IgD-negative memory B cell (primary cell): Measurements from ENCODE around the gene GBP2. TPM values are rescaled to one million over a fixed set of nuclear protein-coding genes. Genes with fewer than 3 reads are reported as not detected.
"Not testable (repeated sequence)": the region's sequence is repeated elsewhere in the genome, so short reads cannot be mapped to it uniquely, and the experiment has no call there.

Experiments
- H3K27ac Mint-ChIP-seq, 3 donors: one replicate each; pipeline ENCODE4 v1.8.0; 2020 to 2022; ENCODE audit warnings: mild to moderate bottlenecking in 3 of 3, mixed read lengths in 3 of 3, moderate library complexity in 1 of 3
- H3K27me3 Mint-ChIP-seq: one replicate; pipeline ENCODE4 v1.8.0; 2021; ENCODE audit warnings: mixed read lengths
- H3K36me3 Mint-ChIP-seq: one replicate; pipeline ENCODE4 v1.8.0; 2020; ENCODE audit warnings: mild to moderate bottlenecking, mixed read lengths
- H3K4me1 Mint-ChIP-seq, 3 donors: one replicate each; pipeline ENCODE4 v1.8.0; 2020 to 2022; ENCODE audit warnings: mixed read lengths in 3 of 3, mild to moderate bottlenecking in 1 of 3
- H3K4me3 Mint-ChIP-seq, 4 donors: one replicate each; pipeline ENCODE4 v1.8.0; 2020 to 2022; ENCODE audit warnings: mild to moderate bottlenecking in 4 of 4, mixed read lengths in 4 of 4, moderate library complexity in 3 of 4
- H3K9me3 Mint-ChIP-seq, 3 donors: one replicate each; pipeline ENCODE4 v1.8.0; 2020 to 2021; ENCODE audit warnings: mixed read lengths in 3 of 3, mild to moderate bottlenecking in 1 of 3
- polyA plus RNA-seq: library from polyadenylated mRNA; unstranded; fragments of 300-500 nt; fragmentation: Illumina TruSeq; gene quantifications from one replicate; pipeline ENCODE4 v1.2.3, GENCODE V29; 2021

GBP2 gene
- polyA plus RNA-seq, 1 donor from 2014 or later: 9.4 TPM

DNA sequence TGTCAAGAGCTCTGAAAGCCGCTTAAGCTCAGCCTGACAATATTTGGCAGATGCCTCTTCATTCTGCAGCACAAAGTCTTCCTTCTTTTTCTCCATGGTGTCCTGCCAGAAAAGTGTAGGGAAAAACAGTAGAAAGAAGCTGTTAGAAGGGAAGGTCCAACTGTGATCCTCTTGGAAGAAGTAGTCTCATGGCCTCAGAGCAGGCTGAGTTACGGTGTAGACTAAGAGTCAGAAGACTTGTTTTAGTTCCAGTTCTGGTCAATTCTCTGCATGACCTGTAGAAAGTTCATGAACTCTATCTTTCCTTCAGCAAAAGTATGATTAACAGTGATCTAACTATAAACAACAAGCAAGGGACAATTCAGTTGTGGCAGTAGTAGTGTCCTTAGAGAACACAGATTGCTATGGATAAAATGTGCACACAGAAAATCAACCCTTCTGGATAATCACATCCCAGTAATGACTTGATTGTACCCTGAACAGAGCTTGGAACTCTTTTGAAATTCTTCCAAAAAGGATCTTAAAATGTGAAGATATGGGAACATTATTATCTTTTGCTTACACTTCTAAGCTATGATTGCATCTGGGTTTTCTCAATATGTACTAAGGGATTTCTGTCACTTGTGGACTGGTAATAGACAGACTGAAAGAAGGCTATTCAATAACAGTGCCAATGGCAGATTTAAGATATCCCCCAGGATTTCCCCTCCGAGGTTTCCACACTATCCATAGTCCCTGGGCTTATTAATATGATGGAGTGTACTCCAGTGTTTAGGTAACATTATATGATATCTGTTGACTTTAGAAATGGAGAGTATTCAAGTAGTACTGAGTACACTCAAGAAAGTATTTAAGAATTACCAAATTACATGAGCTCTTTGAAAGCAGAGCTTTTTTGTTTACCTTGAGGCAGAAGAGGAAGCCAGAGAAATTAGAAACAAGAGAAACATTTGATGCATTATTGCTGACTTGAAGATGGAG lies 22.1 kb upstream of the GBP2 start:
- peaks cover 3% of the 10 kb centered on the region for H3K36me3 Mint-ChIP-seq
- H3K4me1 Mint-ChIP-seq: peaks cover 0 to 4% (median 1%) of the 10 kb centered on the region in 3 donors
- H3K27ac Mint-ChIP-seq: no peak overlapping the region
- no peak overlapping the region for H3K4me3 Mint-ChIP-seq
- peaks cover 7% of the 10 kb centered on the region for H3K27me3 Mint-ChIP-seq
- H3K9me3 Mint-ChIP-seq: no peaks in the 10 kb centered on the region

DNA sequence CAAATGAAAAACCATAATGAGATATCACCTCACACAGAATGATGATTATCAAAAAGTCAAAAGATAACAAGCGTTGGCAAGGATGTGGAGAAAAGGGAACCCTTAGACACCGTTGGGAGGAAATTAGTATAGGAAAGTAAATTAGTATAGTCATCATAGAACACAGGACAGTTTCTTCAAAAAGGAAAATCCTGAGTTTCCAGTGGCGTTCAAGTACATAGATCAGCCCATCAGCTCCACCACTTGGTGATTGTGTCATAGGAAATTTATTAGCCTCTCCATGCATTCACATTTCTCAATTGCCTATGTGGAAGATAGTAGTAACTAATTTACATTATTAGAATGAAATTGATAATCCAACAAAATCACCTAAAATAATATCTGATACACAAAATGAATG lies 20.8 kb upstream of the GBP2 start:
- no peaks in the 10 kb centered on the region for H3K9me3 Mint-ChIP-seq
- H3K36me3 Mint-ChIP-seq: peaks cover 3% of the 10 kb centered on the region
- no peak overlapping the region for H3K27ac Mint-ChIP-seq
- peaks cover 0 to 4% (median 1%) of the 10 kb centered on the region in 3 donors for H3K4me1 Mint-ChIP-seq
- H3K4me3 Mint-ChIP-seq: no peak overlapping the region
- peaks cover 7% of the 10 kb centered on the region for H3K27me3 Mint-ChIP-seq

DNA sequence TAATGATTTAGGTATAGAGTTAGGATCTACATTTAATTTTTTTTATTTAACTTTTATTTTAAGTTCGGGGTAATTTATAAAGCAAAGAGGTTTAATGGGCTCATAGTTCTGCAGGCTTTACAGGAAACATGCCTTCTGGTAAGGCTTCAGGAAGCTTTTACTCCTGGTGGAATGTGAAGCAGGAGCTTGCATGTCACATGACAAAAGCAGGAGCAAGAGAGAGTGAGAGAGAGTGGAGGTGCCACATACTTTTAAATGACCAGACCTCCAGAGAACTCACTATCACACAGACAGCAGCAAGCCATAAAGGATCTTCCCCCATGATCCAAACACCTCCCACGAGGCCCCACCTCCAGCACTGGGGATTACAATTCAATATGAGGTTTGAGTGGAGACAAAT lies 17.6 kb upstream of the GBP2 start:
- Mint-ChIP-seq H3K4me3 (no peak overlapping the region), H3K27me3 (peaks cover 5% of the 10 kb centered on the region), H3K27ac (no peak overlapping the region), H3K36me3 (peaks cover 3% of the 10 kb centered on the region), H3K9me3 (no peaks in the 10 kb centered on the region), H3K4me1 (peaks cover 0 to 4% (median 0%) of the 10 kb centered on the region in 3 donors)

DNA sequence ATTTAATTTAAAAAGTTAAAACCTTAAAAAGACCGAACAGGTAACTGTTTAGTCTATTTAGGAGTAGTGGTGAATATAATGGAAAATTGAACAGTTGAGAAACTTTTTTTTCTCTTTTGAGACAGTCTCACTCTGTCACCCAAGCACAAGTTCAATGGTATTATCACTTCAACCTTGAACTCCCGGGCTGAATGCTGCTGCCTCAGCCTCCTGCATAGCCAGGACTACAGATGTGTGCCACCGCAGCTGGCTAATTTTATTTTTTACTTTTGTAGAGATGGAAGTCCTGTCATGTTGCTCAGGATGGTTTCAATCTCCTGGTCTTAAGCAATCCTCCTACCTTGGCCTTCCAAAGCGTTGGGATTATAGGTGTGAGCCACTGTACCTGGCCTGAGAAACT lies 16.2 kb upstream of the GBP2 start:
- peaks cover 0 to 10% (median 0%) of the 10 kb centered on the region in 3 donors for H3K9me3 Mint-ChIP-seq
- no peak overlapping the region for H3K4me3 Mint-ChIP-seq
- H3K4me1 Mint-ChIP-seq: peaks cover 0 to 4% (median 0%) of the 10 kb centered on the region in 3 donors
- peaks cover 3% of the 10 kb centered on the region for H3K27me3 Mint-ChIP-seq
- H3K27ac Mint-ChIP-seq: no peak overlapping the region
- H3K36me3 Mint-ChIP-seq: no peaks in the 10 kb centered on the region

DNA sequence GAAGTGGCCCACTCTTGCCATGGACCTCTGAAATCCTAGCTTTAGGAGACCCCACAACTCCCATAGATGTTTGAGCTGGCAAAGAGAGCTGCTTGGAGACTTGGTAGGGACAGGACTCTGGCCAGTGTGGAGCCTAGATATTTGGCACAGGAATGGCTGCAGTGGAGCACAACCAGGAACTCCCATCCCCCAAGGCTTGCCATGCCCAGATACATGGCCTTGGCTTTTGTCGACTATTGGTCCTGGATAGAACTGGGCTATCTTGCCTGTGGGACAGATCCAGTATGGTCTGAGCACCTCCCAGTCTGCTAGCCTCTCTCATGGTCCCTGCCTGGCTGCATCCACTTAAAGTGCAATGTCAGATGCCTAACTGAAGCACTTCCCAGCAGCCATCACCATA lies 7.8 kb upstream of the GBP2 start:
- Mint-ChIP-seq H3K36me3 (peaks cover 2% of the 10 kb centered on the region), H3K4me3 (no peak overlapping the region), H3K27me3 (peaks cover 3% of the 10 kb centered on the region), H3K9me3 (peaks cover 0 to 10% (median 0%) of the 10 kb centered on the region in 3 donors), H3K27ac (peak overlapping the region in 1 of 3 donors; percentile 29), H3K4me1 (peaks cover 9 to 13% (median 9%) of the 10 kb centered on the region in 3 donors)

DNA sequence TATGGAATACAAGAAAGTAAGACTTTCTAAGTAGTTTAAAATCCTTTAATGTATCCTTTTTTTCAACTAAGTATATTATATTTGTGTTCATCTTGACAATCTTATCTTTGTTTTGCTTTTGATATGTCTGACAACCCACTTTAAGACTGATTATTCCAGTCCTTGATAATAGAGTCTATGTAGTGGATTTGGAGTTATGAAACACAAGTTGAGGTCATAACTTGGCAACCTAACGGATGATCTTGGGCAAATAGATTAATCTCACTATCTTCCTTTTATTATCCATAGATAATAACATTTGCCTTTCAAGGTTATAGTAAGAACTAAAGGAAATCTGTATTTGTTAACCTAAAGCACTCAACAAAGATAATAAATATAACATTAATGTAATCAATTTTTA lies 4.8 kb upstream of the GBP2 start:
- Mint-ChIP-seq H3K27ac (no peak overlapping the region), H3K36me3 (peaks cover 5% of the 10 kb centered on the region), H3K9me3 (no peaks in the 10 kb centered on the region), H3K4me3 (no peak overlapping the region), H3K27me3 (peaks cover 3% of the 10 kb centered on the region), H3K4me1 (peaks cover 23 to 27% (median 26%) of the 10 kb centered on the region in 3 donors)

DNA sequence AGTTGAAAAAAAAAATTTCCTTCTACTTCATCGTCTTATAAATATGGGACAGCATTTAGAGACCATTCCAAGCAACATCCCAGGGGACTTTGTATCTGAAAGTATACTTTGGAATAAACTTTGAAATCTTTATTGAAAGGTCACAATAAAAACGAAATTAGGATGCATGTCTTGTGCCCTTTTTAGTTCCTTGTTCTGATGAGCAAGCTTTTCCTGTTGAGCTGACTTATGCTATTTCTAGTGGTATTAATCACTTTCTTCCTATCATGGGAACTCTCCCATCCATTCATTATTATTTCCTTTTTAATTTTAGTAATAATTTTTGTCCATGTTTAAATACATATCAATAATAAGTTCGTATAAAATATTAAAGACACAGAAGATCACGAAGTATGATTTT lies 4.0 kb upstream of the GBP2 start:
- H3K4me3 Mint-ChIP-seq: peak overlapping the region in 1 of 4 donors; percentile 66
- H3K27ac Mint-ChIP-seq: peak overlapping the region in 1 of 3 donors; percentile 16
- peaks cover 3% of the 10 kb centered on the region for H3K27me3 Mint-ChIP-seq
- no peaks in the 10 kb centered on the region for H3K9me3 Mint-ChIP-seq
- peaks cover 5% of the 10 kb centered on the region for H3K36me3 Mint-ChIP-seq
- H3K4me1 Mint-ChIP-seq: peaks cover 28 to 31% (median 30%) of the 10 kb centered on the region in 3 donors

DNA sequence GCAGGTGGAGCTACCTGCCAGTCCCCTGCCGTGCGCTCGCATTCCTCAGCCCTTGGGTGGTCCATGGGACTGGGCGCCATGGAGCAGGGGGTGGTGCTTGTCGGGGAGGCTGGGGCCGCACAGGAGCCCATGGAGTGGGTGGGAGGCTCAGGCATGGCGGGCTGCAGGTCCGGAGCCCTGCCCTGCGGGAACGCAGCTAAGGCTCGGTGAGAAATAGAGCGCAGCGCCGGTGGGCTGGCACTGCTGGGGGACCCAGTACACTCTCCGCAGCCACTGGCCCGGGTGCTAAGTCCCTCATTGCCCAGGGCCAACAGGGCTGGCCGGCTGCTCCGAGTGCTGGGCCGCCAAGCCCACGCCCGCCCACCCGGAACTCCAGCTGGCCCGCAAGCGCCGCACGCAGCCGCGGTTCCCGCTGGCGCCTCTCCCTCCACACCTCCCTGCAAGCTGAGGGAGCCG lies 2.1 kb upstream of the GBP2 start:
- H3K4me3 Mint-ChIP-seq: peak overlapping the region in 1 of 4 donors; percentile 71
- H3K36me3 Mint-ChIP-seq, H3K27ac Mint-ChIP-seq, H3K9me3 Mint-ChIP-seq, H3K27me3 Mint-ChIP-seq: not testable (repeated sequence)
- peaks cover 33 to 44% (median 42%) of the 10 kb centered on the region in 3 donors for H3K4me1 Mint-ChIP-seq

DNA sequence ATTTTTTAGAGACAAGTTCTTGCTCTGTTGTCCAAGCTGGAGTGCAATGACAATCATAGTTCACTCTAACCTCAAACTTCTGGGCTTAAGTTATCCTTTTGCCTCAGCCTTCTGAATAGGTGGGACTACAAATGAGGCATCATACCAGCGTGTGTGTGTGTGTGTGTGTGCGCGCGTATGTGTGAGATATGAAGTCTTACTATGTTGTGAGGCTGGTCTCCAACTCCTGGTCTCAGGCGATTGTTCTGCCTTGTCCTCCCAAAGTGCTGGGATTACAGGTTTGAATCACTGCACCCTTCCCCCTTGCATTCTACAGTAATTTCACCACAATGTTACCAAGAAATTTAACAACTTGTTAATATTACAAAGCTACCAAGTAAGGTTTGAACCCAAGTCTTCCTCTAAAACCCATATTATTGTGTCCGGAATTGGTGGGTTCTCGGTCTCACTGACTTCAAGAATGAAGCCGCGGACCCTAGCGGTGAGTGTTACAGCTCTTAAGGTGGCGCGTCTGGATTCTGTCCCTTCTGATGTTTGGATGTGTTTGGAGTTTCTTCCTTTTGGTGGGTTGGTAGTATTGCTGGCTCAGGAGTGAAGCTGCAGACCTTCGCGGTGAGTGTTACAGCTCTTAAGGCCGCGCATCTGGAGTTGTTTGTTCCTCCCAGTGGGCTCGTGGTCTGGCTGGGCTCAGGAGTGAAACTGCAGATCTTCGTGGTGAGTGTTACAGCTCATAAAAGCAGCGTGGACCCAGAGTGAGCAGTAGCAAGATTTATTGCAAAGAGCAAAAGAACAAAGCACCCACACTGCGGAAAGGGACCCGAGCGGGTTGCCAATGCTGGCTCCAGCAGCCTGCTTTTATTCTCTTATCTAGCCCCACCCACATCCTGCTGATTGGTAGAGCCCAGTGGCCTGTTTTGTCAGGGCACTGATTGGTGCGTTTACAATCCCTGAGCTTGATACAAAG lies 970 bp upstream of the GBP2 start:
- H3K27me3 Mint-ChIP-seq, H3K9me3 Mint-ChIP-seq, H3K36me3 Mint-ChIP-seq: not testable (repeated sequence)
- H3K27ac Mint-ChIP-seq: peak overlapping the region; percentile 72 to 90 (median 73)
- H3K4me1 Mint-ChIP-seq: peaks cover 33 to 49% (median 44%) of the 10 kb centered on the region in 3 donors
- H3K4me3 Mint-ChIP-seq: peak overlapping the region; percentile 77 to 94 (median 86)

DNA sequence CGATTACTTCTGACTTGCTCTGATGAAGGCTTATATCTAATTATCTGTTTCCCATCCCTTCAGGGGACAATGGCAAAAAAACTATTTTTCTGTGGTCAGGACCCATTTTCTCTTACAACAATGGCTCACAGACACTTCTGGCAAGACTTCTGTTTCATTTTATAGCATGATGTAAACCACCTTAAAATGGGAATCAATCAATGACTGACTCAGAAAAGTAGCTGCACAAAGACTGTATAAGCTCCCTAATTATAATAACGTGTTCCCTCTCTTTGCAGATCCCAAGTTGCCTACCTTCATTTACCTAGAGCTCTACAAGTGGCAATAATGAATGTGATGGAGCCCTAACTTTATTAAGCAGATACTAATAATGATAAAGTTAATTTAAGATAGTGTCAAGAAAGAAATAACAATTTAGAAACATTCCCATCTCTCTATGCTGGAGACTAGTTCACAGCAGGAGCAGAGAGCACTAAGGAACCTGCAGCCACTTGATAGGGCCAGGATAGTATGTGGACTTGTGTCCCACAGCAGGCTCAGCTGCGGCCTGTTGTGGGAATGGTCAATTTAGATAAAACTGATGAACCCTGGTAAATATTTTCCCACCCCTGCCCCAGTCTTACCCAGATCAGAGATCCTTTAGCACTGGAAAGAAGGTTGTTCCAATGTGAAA lies 538 bp downstream of the GBP2 start:
- peak overlapping the region; percentile 82 to 95 (median 92) for H3K4me3 Mint-ChIP-seq
- H3K27ac Mint-ChIP-seq: peak overlapping the region in 2 of 3 donors; percentile 29 to 95
- peaks cover 3% of the 10 kb centered on the region for H3K36me3 Mint-ChIP-seq
- H3K27me3 Mint-ChIP-seq: no peaks in the 10 kb centered on the region
- H3K9me3 Mint-ChIP-seq: no peaks in the 10 kb centered on the region
- peaks cover 33 to 48% (median 44%) of the 10 kb centered on the region in 3 donors for H3K4me1 Mint-ChIP-seq

DNA sequence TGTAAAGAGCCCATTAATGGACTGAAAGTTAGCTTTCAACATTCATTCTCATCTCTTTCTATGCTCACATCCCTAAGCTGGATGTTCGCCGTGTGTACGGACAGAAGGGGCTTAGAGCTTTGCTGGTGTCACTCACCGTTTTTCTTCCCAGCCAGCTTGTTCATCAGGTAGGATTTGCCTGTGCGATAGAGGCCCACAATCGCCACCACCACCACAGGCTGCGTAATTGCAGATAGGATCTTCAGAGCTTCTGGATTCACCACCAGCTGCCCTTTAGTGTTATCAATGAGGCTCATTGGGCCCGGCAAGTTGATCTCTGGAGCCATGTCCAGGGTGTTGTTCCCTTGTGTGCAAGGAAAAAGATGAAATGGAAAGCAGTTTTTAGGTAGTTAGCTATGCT lies 4.3 kb downstream of the GBP2 start:
- Mint-ChIP-seq H3K27ac (no peak overlapping the region), H3K9me3 (no peaks in the 10 kb centered on the region)

DNA sequence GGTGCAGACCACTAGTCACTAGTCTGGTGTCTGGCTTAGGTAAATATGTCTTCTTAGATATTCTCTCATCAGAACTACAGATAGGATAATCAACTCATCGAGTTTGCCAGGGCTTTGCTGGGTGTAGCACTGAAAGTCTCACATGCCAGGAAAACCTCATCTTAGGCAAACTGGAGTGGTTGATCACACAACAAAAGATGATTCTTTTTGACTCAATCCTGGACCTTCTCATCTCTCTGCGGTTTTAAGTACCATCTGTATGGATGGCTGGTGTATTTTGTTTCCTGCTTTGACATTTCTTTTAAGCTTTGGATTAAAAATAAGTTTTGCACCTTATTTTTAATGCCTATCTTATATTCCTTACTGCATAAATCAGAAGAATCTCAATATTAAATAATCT lies 11.3 kb downstream of the GBP2 start:
- Mint-ChIP-seq H3K4me1 (no peaks in the 10 kb centered on the region), H3K36me3 (peaks cover 3% of the 10 kb centered on the region), H3K9me3 (no peaks in the 10 kb centered on the region), H3K27me3 (no peaks in the 10 kb centered on the region), H3K4me3 (no peak overlapping the region), H3K27ac (no peak overlapping the region)

More for the DNA sequence above, 4.3 kb downstream of the GBP2 start:
- H3K36me3 Mint-ChIP-seq: no peaks in the 10 kb centered on the region
- H3K27me3 Mint-ChIP-seq: no peaks in the 10 kb centered on the region
- H3K4me1 Mint-ChIP-seq: peaks cover 13 to 26% (median 26%) of the 10 kb centered on the region in 3 donors
- H3K4me3 Mint-ChIP-seq: no peak overlapping the region

DNA sequence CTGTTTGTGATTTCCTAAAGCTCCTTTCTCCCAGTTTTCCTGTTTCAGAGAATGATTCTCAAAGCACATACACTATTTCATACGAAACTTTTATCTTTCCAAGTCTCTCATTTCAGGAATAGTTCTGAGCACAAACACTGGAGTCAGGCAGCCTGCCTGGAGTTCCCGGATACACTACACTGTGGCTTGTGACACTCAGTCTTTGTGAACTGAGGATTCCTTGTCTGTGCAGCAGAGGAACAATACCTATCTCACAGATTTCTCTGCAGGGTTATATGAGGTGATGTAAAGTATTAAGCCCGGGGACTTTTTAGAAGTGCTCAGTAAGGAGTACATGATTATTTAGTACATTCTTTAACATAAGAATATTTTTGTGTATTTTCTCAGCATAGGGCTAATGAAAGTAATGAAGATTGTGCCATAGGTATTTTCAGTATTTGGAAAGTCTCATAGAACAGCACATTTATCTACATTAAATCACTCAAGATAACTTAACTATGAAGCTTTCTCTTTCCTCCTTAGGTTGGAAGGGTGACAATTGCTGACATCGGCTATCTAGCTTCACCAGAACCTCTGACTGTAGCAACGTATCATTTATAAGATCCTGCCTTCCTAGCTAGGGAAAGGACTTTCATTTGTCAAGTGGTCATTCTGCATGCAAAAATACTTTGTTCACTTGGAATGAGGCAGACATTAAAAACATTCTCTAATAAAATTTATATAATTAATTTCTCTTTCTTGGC lies 12.9 kb downstream of the GBP2 start:
- Mint-ChIP-seq H3K36me3 (peaks cover 6% of the 10 kb centered on the region), H3K4me1 (no peaks in the 10 kb centered on the region), H3K27me3 (no peaks in the 10 kb centered on the region), H3K27ac (no peak overlapping the region), H3K4me3 (no peak overlapping the region), H3K9me3 (no peaks in the 10 kb centered on the region)

DNA sequence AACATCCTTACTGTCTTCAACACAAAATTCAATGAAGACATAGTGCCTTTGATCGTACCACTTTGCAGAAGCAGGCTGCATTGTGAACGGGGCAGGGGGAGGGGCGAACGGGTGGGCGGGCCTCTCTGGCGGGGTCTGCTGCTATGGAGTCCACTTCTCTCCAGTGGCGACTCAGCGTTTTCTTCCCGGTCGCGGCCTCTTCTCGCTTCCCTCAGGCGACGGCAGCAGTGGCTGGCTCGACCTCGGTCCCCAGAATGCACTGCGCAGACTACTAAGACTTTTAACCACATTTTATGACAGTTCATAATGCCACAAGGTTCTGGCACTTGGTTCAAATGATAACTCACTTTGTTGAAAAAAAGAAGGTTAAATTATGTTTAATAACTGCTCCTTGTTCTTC lies 21.2 kb downstream of the GBP2 start:
- H3K4me3 Mint-ChIP-seq: no peak overlapping the region
- no peak overlapping the region for H3K27ac Mint-ChIP-seq

More for the DNA sequence above, 21.2 kb downstream of the GBP2 start:
- Mint-ChIP-seq H3K27me3 (peaks cover 4% of the 10 kb centered on the region), H3K9me3 (no peaks in the 10 kb centered on the region), H3K4me1 (peaks cover 0 to 1% (median 0%) of the 10 kb centered on the region in 3 donors), H3K36me3 (peaks cover 9% of the 10 kb centered on the region)
